ENCODE measurements around the gene SPATS2L. TPM values are rescaled to one million over a fixed set of nuclear protein-coding genes. Genes with fewer than 3 reads are reported as not detected.

SPATS2L gene
- total and polyA plus RNA-seq, 9 donors, result 144 to 235 (median 222) TPM

GRCh38 chr2:200428961-200429665 lies 122.6 kb downstream of the SPATS2L start:
- Histone ChIP-seq H3K4me1 (ENCODE audit: control insufficient read depth, insufficient read depth, low read length) (no peaks in the 10 kb centered on the region), H3K4me3 (ENCODE audit: low read length) (no peak overlapping the region), H3K27me3 (ENCODE audit: control insufficient read depth, insufficient read depth, low read length) (no peaks in the 10 kb centered on the region), H3K9me3 (replicated peaks; ENCODE audit: control insufficient read depth, low read depth, low read length) (no peaks in the 10 kb centered on the region), H3K36me3 (ENCODE audit: control insufficient read depth, insufficient read depth, low read length) (peaks cover 34% of the 10 kb centered on the region), H3K27ac (ENCODE audit: low read length) (no peak overlapping the region)
- WGBS (ENCODE audit: insufficient coverage), result 87% methylated on average over 3 of the region's 6 CpGs
- no peak for DNase-seq

- H3K27ac ChIP-seq (ENCODE audit: low read length), result no peak overlapping the region
- H3K27me3 ChIP-seq (ENCODE audit: control insufficient read depth, insufficient read depth, low read length), result no peaks in the 10 kb centered on the region
- DNase-seq, result no peak
- no peaks in the 10 kb centered on the region for H3K4me1 ChIP-seq (ENCODE audit: control insufficient read depth, insufficient read depth, low read length)
- peaks cover 28% of the 10 kb centered on the region for H3K36me3 ChIP-seq (ENCODE audit: control insufficient read depth, insufficient read depth, low read length)
- no peaks in the 10 kb centered on the region for H3K9me3 ChIP-seq (replicated peaks; ENCODE audit: control insufficient read depth, low read depth, low read length)
- no peak overlapping the region for H3K4me3 ChIP-seq (ENCODE audit: low read length)
- WGBS (ENCODE audit: insufficient coverage), result no CpG with 5 or more reads among the region's 1 CpG
These were observed 123.5 kb downstream of the SPATS2L start for GRCh38 chr2:200430017-200430416.

GRCh38 chr2:200431996-200432705 lies 125.7 kb downstream of the SPATS2L start:
- no peaks in the 10 kb centered on the region for H3K27me3 ChIP-seq (ENCODE audit: control insufficient read depth, insufficient read depth, low read length)
- no peak for DNase-seq
- H3K4me1 ChIP-seq (ENCODE audit: control insufficient read depth, insufficient read depth, low read length), result no peaks in the 10 kb centered on the region
- no peak overlapping the region for H3K27ac ChIP-seq (ENCODE audit: low read length)
- no peaks in the 10 kb centered on the region for H3K9me3 ChIP-seq (replicated peaks; ENCODE audit: control insufficient read depth, low read depth, low read length)
- WGBS (ENCODE audit: insufficient coverage), result no CpG with 5 or more reads among the region's 1 CpG
- peaks cover 25% of the 10 kb centered on the region for H3K36me3 ChIP-seq (ENCODE audit: control insufficient read depth, insufficient read depth, low read length)
- no peak overlapping the region for H3K4me3 ChIP-seq (ENCODE audit: low read length)

- peaks cover 25% of the 10 kb centered on the region for H3K36me3 ChIP-seq (ENCODE audit: control insufficient read depth, insufficient read depth, low read length)
- no peak for DNase-seq
- H3K27ac ChIP-seq (ENCODE audit: low read length), result no peak overlapping the region
- WGBS (ENCODE audit: insufficient coverage), result no CpG with 5 or more reads among the region's 4 CpGs
- no peaks in the 10 kb centered on the region for H3K9me3 ChIP-seq (replicated peaks; ENCODE audit: control insufficient read depth, low read depth, low read length)
- no peaks in the 10 kb centered on the region for H3K27me3 ChIP-seq (ENCODE audit: control insufficient read depth, insufficient read depth, low read length)
- no peak overlapping the region for H3K4me3 ChIP-seq (ENCODE audit: low read length)
- H3K4me1 ChIP-seq (ENCODE audit: control insufficient read depth, insufficient read depth, low read length), result no peaks in the 10 kb centered on the region
These were observed 128.9 kb downstream of the SPATS2L start for GRCh38 chr2:200435379-200435778.

- no CpG with 5 or more reads among the region's 1 CpG for WGBS (ENCODE audit: insufficient coverage)
- H3K27me3 ChIP-seq (ENCODE audit: control insufficient read depth, insufficient read depth, low read length), result no peaks in the 10 kb centered on the region
- H3K27ac ChIP-seq (ENCODE audit: low read length), result no peak overlapping the region
- H3K36me3 ChIP-seq (ENCODE audit: control insufficient read depth, insufficient read depth, low read length), result peaks cover 44% of the 10 kb centered on the region
- no peak for DNase-seq
- no peak overlapping the region for H3K4me3 ChIP-seq (ENCODE audit: low read length)
- no peaks in the 10 kb centered on the region for H3K9me3 ChIP-seq (replicated peaks; ENCODE audit: control insufficient read depth, low read depth, low read length)
- H3K4me1 ChIP-seq (ENCODE audit: control insufficient read depth, insufficient read depth, low read length), result peaks cover under 1% of the 10 kb centered on the region
These were observed 131.8 kb downstream of the SPATS2L start for GRCh38 chr2:200438251-200438650.

GRCh38 chr2:200438846-200439245 lies 132.4 kb downstream of the SPATS2L start:
- Histone ChIP-seq H3K9me3 (replicated peaks; ENCODE audit: control insufficient read depth, low read depth, low read length) (no peaks in the 10 kb centered on the region), H3K36me3 (ENCODE audit: control insufficient read depth, insufficient read depth, low read length) (peaks cover 48% of the 10 kb centered on the region), H3K27ac (ENCODE audit: low read length) (no peak overlapping the region), H3K4me1 (ENCODE audit: control insufficient read depth, insufficient read depth, low read length) (peaks cover 4% of the 10 kb centered on the region), H3K27me3 (ENCODE audit: control insufficient read depth, insufficient read depth, low read length) (no peaks in the 10 kb centered on the region), H3K4me3 (ENCODE audit: low read length) (no peak overlapping the region)
- WGBS (ENCODE audit: insufficient coverage), result no CpG with 5 or more reads among the region's 1 CpG
- DNase-seq, result no peak

GRCh38 chr2:200439981-200440380 lies 133.5 kb downstream of the SPATS2L start:
- Histone ChIP-seq H3K9me3 (replicated peaks; ENCODE audit: control insufficient read depth, low read depth, low read length) (no peaks in the 10 kb centered on the region), H3K4me1 (ENCODE audit: control insufficient read depth, insufficient read depth, low read length) (peaks cover 9% of the 10 kb centered on the region), H3K27ac (ENCODE audit: low read length) (no peak overlapping the region), H3K36me3 (ENCODE audit: control insufficient read depth, insufficient read depth, low read length) (peaks cover 56% of the 10 kb centered on the region), H3K4me3 (ENCODE audit: low read length) (no peak overlapping the region), H3K27me3 (ENCODE audit: control insufficient read depth, insufficient read depth, low read length) (no peaks in the 10 kb centered on the region)
- WGBS (ENCODE audit: insufficient coverage), result 77% methylated on average over 3 of the region's 5 CpGs
- DNase-seq, result no peak

GRCh38 chr2:200442471-200442870 lies 136.0 kb downstream of the SPATS2L start:
- Histone ChIP-seq H3K4me1 (ENCODE audit: control insufficient read depth, insufficient read depth, low read length) (peaks cover 11% of the 10 kb centered on the region), H3K27me3 (ENCODE audit: control insufficient read depth, insufficient read depth, low read length) (no peaks in the 10 kb centered on the region), H3K9me3 (replicated peaks; ENCODE audit: control insufficient read depth, low read depth, low read length) (no peaks in the 10 kb centered on the region), H3K27ac (ENCODE audit: low read length) (no peak overlapping the region), H3K4me3 (ENCODE audit: low read length) (no peak overlapping the region), H3K36me3 (ENCODE audit: control insufficient read depth, insufficient read depth, low read length) (peaks cover 68% of the 10 kb centered on the region)
- no peak for DNase-seq
- WGBS (ENCODE audit: insufficient coverage), result no CpG with 5 or more reads among the region's 1 CpG

- H3K27me3 ChIP-seq (ENCODE audit: control insufficient read depth, insufficient read depth, low read length), result no peaks in the 10 kb centered on the region
- DNase-seq, result no peak
- H3K27ac ChIP-seq (ENCODE audit: low read length), result peak overlapping the region; percentile 54
- H3K9me3 ChIP-seq (replicated peaks; ENCODE audit: control insufficient read depth, low read depth, low read length), result no peaks in the 10 kb centered on the region
- WGBS (ENCODE audit: insufficient coverage), result 100% methylated on average over 2 of the region's 5 CpGs
- peaks cover 11% of the 10 kb centered on the region for H3K4me1 ChIP-seq (ENCODE audit: control insufficient read depth, insufficient read depth, low read length)
- H3K36me3 ChIP-seq (ENCODE audit: control insufficient read depth, insufficient read depth, low read length), result peaks cover 67% of the 10 kb centered on the region
- H3K4me3 ChIP-seq (ENCODE audit: low read length), result no peak overlapping the region
These were observed 136.9 kb downstream of the SPATS2L start for GRCh38 chr2:200443376-200443775.

GRCh38 chr2:200443916-200444315 lies 137.4 kb downstream of the SPATS2L start:
- DNase-seq, result peak; percentile 67
- Histone ChIP-seq H3K27ac (ENCODE audit: low read length) (peak overlapping the region; percentile 54), H3K4me3 (ENCODE audit: low read length) (no peak overlapping the region), H3K27me3 (ENCODE audit: control insufficient read depth, insufficient read depth, low read length) (no peaks in the 10 kb centered on the region), H3K4me1 (ENCODE audit: control insufficient read depth, insufficient read depth, low read length) (peaks cover 11% of the 10 kb centered on the region), H3K36me3 (ENCODE audit: control insufficient read depth, insufficient read depth, low read length) (peaks cover 70% of the 10 kb centered on the region), H3K9me3 (replicated peaks; ENCODE audit: control insufficient read depth, low read depth, low read length) (no peaks in the 10 kb centered on the region)
- no CpG with 5 or more reads among the region's 3 CpGs for whole genome bisulfite sequencing (ENCODE audit: insufficient coverage)

Data from muscle of leg (tissue), 11 donors.